ENCODE measurements around the gene RXRA. TPM values are rescaled to one million over a fixed set of nuclear protein-coding genes. Genes with fewer than 3 reads are reported as not detected.

The RXRA gene
- total RNA-seq, 1 experiment from 2014 or later: 29.9 TPM

DNA sequence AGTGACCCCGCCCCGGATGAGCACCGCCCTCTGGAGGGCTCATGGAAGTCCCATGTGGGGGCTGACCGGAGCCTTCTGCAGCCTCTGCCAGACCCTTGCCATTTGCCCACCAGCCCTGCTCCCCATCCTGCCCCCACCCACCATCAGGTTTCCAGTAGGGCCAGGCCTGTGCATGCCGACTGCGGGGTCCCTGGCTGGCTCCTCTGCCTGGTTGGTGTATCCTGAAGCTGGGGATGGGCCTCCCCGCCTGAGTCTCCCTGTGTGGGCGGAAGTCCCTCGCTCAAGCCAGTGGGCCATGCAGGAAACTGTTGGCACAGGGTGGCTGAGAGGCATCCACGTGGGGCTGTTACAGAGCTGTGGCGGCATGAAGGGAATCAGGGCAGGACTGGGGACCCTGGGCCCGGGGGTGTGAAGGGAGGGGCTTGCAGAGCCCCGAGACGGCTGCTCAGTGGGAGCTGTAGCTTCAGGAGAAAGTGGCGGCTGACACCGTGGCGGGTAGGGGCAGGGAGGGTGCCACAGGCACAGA is 88.7 kb downstream of the RXRA start:
- Histone ChIP-seq H4K5ac (ENCODE audit: insufficient read length, low read depth, low read length) (no peak overlapping the region), H3K27me3 (ENCODE audit: insufficient read depth, low read length) (no peaks in the 10 kb centered on the region), H2BK20ac (ENCODE audit: low read depth, low read length, poor library complexity, severe bottlenecking) (no peak overlapping the region), H4K8ac (replicated peaks; ENCODE audit: insufficient read length, low read depth, low read length) (no peak overlapping the region), H3K9ac (ENCODE audit: extremely low read depth, insufficient read length, low read length) (no peak overlapping the region), H3K4me2 (ENCODE audit: insufficient read depth, insufficient read length, low read length) (no peak overlapping the region), H3K23me2 (ENCODE audit: insufficient read length, low read depth, low read length, poor library complexity, severe bottlenecking) (no peaks in the 10 kb centered on the region), H3K23ac (ENCODE audit: insufficient read length, low read depth, low read length) (no peak overlapping the region), H3K18ac (ENCODE audit: insufficient read length, low read depth, low read length) (no peak overlapping the region), H3K79me2 (ENCODE audit: insufficient read depth, low read length) (no peaks in the 10 kb centered on the region), H3K79me1 (ENCODE audit: insufficient read depth, low read depth, low read length, poor library complexity, severe bottlenecking) (no peaks in the 10 kb centered on the region), H2AFZ (ENCODE audit: low read length) (no peak overlapping the region), H3K14ac (ENCODE audit: insufficient read depth, low read length) (no peak overlapping the region; the same call in 1 of the 2 replicates), H2BK15ac (ENCODE audit: low read depth, low read length) (no peak overlapping the region), H4K20me1 (ENCODE audit: control insufficient read depth, insufficient read depth, insufficient read length) (no peaks in the 10 kb centered on the region), H3K4ac (ENCODE audit: low read depth, low read length) (no peak overlapping the region), H3T11ph (ENCODE audit: low read length) (no peak overlapping the region), H2AK5ac (ENCODE audit: insufficient read length, low read length) (no peak overlapping the region), H3K9me3 (ENCODE audit: control insufficient read depth, low read depth, low read length) (no peaks in the 10 kb centered on the region), H2BK12ac (ENCODE audit: insufficient read length, low read depth, low read length) (no peak overlapping the region), H2BK5ac (ENCODE audit: insufficient read length, low read length) (no peak overlapping the region), H2BK120ac (ENCODE audit: low read depth, low read length, poor library complexity, severe bottlenecking) (no peak overlapping the region), H3K56ac (ENCODE audit: insufficient read length, low read depth, low read length) (no peak overlapping the region), H3K4me1 (ENCODE audit: insufficient read depth, low read length) (no peaks in the 10 kb centered on the region), H3K27ac (ENCODE audit: insufficient read length, low read depth, low read length) (no peak overlapping the region), H4K91ac (ENCODE audit: insufficient read length, low read depth, low read length) (no peak overlapping the region)
- no peaks in the 10 kb centered on the region for H3K27me3 Mint-ChIP-seq (ENCODE audit: low read depth)
- H3K36me3 Mint-ChIP-seq (ENCODE audit: insufficient read depth in 1 of 3, low read depth in 3 of 3): peaks cover 0 to 2% (median 0%) of the 10 kb centered on the region in 3 experiments; a peak in 4 of 7 replicates
- no peak overlapping the region for H3K27ac Mint-ChIP-seq
- no peak overlapping the region for H3K4me3 Mint-ChIP-seq
- TF ChIP-seq, protein P1, sequence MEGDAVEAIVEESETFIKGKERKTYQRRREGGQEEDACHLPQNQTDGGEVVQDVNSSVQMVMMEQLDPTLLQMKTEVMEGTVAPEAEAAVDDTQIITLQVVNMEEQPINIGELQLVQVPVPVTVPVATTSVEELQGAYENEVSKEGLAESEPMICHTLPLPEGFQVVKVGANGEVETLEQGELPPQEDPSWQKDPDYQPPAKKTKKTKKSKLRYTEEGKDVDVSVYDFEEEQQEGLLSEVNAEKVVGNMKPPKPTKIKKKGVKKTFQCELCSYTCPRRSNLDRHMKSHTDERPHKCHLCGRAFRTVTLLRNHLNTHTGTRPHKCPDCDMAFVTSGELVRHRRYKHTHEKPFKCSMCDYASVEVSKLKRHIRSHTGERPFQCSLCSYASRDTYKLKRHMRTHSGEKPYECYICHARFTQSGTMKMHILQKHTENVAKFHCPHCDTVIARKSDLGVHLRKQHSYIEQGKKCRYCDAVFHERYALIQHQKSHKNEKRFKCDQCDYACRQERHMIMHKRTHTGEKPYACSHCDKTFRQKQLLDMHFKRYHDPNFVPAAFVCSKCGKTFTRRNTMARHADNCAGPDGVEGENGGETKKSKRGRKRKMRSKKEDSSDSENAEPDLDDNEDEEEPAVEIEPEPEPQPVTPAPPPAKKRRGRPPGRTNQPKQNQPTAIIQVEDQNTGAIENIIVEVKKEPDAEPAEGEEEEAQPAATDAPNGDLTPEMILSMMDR (conservative IDR thresholded peaks at IDR 0.05): no peak
- WGBS (ENCODE audit: extremely low coverage, insufficient read length, low lambda C conversion rate): no CpG with 5 or more reads among the region's 17 CpGs
- no peaks in the 10 kb centered on the region for H3K9me3 Mint-ChIP-seq
- H3K4me1 Mint-ChIP-seq: peaks cover 0 to 18% of the 10 kb centered on the region in 2 experiments; a peak in 3 of 4 replicates
- no peak for DNase-seq
